Activated B cell treated with CpG ODN at 0.5 μM for 24 hours (primary cell): Measurements from ENCODE around the gene RAB9B. TPM values are rescaled to one million over a fixed set of nuclear protein-coding genes. Genes with fewer than 3 reads are reported as not detected.

Experiments used
- ATAC-seq: fragments of 200-7000 bp; cut with Tn5 transposase; one replicate; pipeline ENCODE4 v1.10.0; 2021; ENCODE audit warnings: low read depth, mild to moderate bottlenecking, moderate library complexity
- CTCF ChIA-PET: fragments of 350-600 bp; sonication (Branson Sonifier 250); formaldehyde crosslinking; loops from one replicate; lab custom pipeline; 2021; ENCODE audit warnings: antibody characterized with exemption; lab: Charles Lee
- POLR2A ChIA-PET: fragments of 350-600 bp; sonication (Branson Sonifier 250); formaldehyde crosslinking; loops from one replicate; lab custom pipeline; 2021; ENCODE audit warnings: antibody characterized with exemption; lab: Charles Lee
- DNase-seq: peaks from one replicate; pipeline ENCODE4 v3.0.0; 2022
- H3K27ac Mint-ChIP-seq: one replicate; pipeline ENCODE4 v1.8.0; 2020; ENCODE audit warnings: mixed read lengths
- H3K27me3 Mint-ChIP-seq: one replicate; pipeline ENCODE4 v1.8.0; 2021; ENCODE audit warnings: mixed read lengths
- H3K36me3 Mint-ChIP-seq: one replicate; pipeline ENCODE4 v1.8.0; 2021; ENCODE audit warnings: low read depth, mixed read lengths
- H3K4me1 Mint-ChIP-seq: one replicate; pipeline ENCODE4 v1.8.0; 2021; ENCODE audit warnings: mixed read lengths
- H3K4me3 Mint-ChIP-seq: one replicate; pipeline ENCODE4 v1.8.0; 2020; ENCODE audit warnings: mild to moderate bottlenecking, mixed read lengths
- H3K9me3 Mint-ChIP-seq: one replicate; pipeline ENCODE4 v1.8.0; 2020; ENCODE audit warnings: mixed read lengths
- intact Hi-C: fragments of 100-400 bp; cut with micrococcal nuclease; formaldehyde crosslinking; loops from one replicate; pipeline ENCODE4 v1.15.1; 2024
- total RNA-seq: library from RNA; stranded (reverse); gene quantifications from 2 replicates; pipeline ENCODE4 v1.2.3, GENCODE V29; 2022
- TF ChIP-seq, protein P1 (sequence below): fragments of 200-600 bp; IDR thresholded peaks from one replicate; pipeline ENCODE4 v1.8.0; 2022; ENCODE audit warnings: antibody characterized with exemption, mild to moderate bottlenecking

RAB9B gene
- total RNA-seq, 1 donor from 2014 or later, result 0.51 TPM

- Mint-ChIP-seq H3K27me3 (no peaks in the 10 kb centered on the region), H3K4me1 (no peaks in the 10 kb centered on the region), H3K27ac (no peak overlapping the region), H3K9me3 (no peaks in the 10 kb centered on the region), H3K36me3 (no peaks in the 10 kb centered on the region), H3K4me3 (no peak overlapping the region)
- no peak for DNase-seq
- TF ChIP-seq, protein P1, sequence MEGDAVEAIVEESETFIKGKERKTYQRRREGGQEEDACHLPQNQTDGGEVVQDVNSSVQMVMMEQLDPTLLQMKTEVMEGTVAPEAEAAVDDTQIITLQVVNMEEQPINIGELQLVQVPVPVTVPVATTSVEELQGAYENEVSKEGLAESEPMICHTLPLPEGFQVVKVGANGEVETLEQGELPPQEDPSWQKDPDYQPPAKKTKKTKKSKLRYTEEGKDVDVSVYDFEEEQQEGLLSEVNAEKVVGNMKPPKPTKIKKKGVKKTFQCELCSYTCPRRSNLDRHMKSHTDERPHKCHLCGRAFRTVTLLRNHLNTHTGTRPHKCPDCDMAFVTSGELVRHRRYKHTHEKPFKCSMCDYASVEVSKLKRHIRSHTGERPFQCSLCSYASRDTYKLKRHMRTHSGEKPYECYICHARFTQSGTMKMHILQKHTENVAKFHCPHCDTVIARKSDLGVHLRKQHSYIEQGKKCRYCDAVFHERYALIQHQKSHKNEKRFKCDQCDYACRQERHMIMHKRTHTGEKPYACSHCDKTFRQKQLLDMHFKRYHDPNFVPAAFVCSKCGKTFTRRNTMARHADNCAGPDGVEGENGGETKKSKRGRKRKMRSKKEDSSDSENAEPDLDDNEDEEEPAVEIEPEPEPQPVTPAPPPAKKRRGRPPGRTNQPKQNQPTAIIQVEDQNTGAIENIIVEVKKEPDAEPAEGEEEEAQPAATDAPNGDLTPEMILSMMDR, result no peak
- intact Hi-C loops, result no loop called here
- CTCF ChIA-PET, result no interaction called here
- POLR2A ChIA-PET, result no interaction called here
- ATAC-seq, result no peak
These were observed 33.0 kb upstream of the RAB9B start for GRCh38 chrX:103864886-103865534.

GRCh38 chrX:103864149-103864548 lies 32.1 kb upstream of the RAB9B start:
- intact Hi-C loops, result no loop called here
- ATAC-seq (no peak), DNase-seq (no peak)
- Mint-ChIP-seq H3K36me3 (no peaks in the 10 kb centered on the region), H3K27me3 (no peaks in the 10 kb centered on the region), H3K4me1 (no peaks in the 10 kb centered on the region), H3K27ac (no peak overlapping the region), H3K4me3 (no peak overlapping the region), H3K9me3 (no peaks in the 10 kb centered on the region)
- CTCF ChIA-PET, result no interaction called here
- POLR2A ChIA-PET, result no interaction called here
- TF ChIP-seq, protein P1, result no peak

DNA sequence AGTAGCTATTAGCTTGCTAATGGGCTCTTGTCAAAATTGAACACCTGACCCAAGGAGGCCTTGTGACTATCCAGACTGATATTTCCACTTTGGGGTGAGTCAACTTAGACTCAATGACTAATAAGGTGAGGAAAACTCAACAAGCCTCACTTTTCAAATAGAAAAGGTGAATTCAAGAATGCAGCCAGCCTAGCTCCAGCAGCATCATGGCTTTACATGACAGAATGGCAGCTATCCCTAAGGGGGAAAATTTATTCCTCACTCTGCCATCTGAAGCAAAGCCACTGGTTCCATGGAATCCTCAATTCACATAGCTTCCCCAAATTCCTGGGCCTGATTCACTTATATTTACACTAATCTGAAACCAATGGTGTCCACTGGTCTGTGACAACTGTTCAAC lies 29.1 kb upstream of the RAB9B start:
- Mint-ChIP-seq H3K27me3 (no peaks in the 10 kb centered on the region), H3K4me3 (no peak overlapping the region), H3K36me3 (no peaks in the 10 kb centered on the region), H3K4me1 (no peaks in the 10 kb centered on the region), H3K27ac (no peak overlapping the region), H3K9me3 (no peaks in the 10 kb centered on the region)
- TF ChIP-seq, protein P1, result no peak
- ChIA-PET CTCF (no interaction called here), POLR2A (no interaction called here)
- no peak for DNase-seq
- no peak for ATAC-seq
- intact Hi-C loops, result no loop called here

- TF ChIP-seq, protein P1, result no peak
- Mint-ChIP-seq H3K4me3 (no peak overlapping the region), H3K4me1 (no peaks in the 10 kb centered on the region), H3K27ac (no peak overlapping the region), H3K9me3 (no peaks in the 10 kb centered on the region), H3K36me3 (no peaks in the 10 kb centered on the region), H3K27me3 (no peaks in the 10 kb centered on the region)
- intact Hi-C loops, result loop anchor here (5.0 kb wide), 2 partner anchors 83 to 423 kb away; no protein-coding TSS in a partner anchor
- DNase-seq (no peak), ATAC-seq (no peak)
- POLR2A ChIA-PET, result no interaction called here
- CTCF ChIA-PET, result no interaction called here
These were observed 17.5 kb upstream of the RAB9B start for GRCh38 chrX:103849558-103849957.

- DNase-seq, result no peak
- TF ChIP-seq, protein P1, result no peak
- POLR2A ChIA-PET, result no interaction called here
- H3K4me1 Mint-ChIP-seq, result no peaks in the 10 kb centered on the region
- no peak overlapping the region for H3K27ac Mint-ChIP-seq
- H3K4me3 Mint-ChIP-seq, result no peak overlapping the region
- CTCF ChIA-PET, result interaction anchor here (0.7 kb wide), 1 partner anchor 195 kb away, joined by 3 read pairs; no protein-coding TSS in a partner anchor
- intact Hi-C loops, result loop anchor here (5.0 kb wide), 2 partner anchors 85 to 425 kb away; no protein-coding TSS in a partner anchor
- no peaks in the 10 kb centered on the region for H3K27me3 Mint-ChIP-seq
- ATAC-seq, result no peak
- H3K36me3 Mint-ChIP-seq, result no peaks in the 10 kb centered on the region
- H3K9me3 Mint-ChIP-seq, result no peaks in the 10 kb centered on the region
These were observed 15.3 kb upstream of the RAB9B start for GRCh38 chrX:103847174-103847870.
